ENCODE data around the gene KRT2.

Gene KRT2

DNA sequence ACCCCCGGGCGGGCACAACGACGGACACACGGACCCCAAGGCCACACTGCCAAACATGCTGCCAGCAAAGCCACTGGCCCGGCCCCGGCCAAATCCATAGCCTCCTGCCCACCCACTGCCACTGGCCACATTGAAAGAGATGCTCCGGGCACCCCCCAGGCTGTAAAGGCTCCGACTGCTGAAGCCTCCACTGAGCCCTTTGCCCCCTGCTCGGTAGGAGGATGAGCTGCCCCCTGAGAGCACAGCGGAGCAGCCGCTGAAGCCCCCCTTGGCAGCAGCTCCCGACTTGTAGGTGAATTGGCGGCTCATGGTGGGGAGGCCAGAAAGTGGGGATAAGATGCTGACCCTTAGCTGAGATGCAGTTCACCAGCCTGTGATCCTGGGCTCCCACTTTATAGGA is 33.8 kb downstream of the KRT2 start, which contains the start of gene KRT73:
KRT73 (minus strand) TSS at position 344 of the 400 bp plus-strand sequence; CDS start at position 309, 35 bp downstream.
- no peak within 1 kb of the TSS for H3K4me3 ChIP-seq (ENCODE audit: low read depth, low read length)

DNA sequence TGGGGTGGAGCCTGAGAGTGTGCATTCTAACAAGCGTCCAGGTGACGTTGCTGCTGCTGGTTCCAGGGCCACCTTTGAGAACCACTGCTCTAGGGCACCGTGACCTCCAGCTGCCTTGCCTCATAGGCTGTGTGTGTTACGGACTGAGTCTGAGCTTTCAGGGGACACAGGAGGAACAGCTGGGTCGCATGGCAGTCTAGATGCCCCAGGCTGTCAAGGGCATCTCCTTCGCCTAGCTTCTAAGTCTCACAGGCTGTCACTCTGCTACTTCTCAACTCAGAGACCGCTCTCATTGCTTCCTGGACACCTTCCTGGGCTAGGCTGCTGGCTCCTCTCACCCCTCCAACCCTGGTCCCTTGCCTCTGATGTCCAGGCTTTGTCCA is 34.6 kb downstream of the KRT2 start:
- no peak overlapping the region for H3K4me3 ChIP-seq (ENCODE audit: low read depth, low read length)

DNA sequence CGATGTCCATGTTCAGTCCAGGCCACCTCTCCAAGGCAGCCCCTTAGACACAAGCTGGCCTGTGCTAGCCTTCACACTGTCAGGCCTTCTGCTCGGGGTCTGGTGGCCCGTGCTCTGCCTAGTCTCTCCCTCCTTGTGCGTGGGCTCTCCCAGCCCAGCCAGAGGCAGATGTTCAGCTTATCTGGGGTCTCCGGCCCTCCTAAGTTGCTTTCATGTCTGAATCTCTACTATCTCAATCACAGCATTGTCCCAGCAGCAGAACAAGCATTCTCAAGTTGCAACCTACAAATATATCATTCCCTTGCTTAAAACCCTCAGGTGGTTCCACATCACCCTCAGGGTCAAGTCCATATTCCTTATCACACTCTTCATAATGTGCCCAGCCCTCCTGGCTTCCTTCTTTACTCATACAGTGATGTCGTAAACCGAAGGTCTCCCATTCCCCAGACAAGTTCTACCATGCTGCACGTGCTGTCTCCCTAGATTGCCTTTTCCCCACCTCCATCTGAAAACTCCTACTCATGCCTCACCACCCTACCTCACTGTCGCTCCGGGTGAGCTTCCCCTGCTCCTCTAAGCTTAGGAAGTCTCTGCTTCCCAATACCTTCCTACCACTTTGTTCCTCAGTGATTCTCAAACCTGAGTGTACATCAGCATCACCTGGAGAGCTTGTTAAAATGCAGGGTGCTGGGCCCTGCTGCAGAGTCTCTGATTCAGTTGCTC is 35.2 kb downstream of the KRT2 start:
- no peak overlapping the region for H3K4me3 ChIP-seq (ENCODE audit: low read depth, low read length)

DNA sequence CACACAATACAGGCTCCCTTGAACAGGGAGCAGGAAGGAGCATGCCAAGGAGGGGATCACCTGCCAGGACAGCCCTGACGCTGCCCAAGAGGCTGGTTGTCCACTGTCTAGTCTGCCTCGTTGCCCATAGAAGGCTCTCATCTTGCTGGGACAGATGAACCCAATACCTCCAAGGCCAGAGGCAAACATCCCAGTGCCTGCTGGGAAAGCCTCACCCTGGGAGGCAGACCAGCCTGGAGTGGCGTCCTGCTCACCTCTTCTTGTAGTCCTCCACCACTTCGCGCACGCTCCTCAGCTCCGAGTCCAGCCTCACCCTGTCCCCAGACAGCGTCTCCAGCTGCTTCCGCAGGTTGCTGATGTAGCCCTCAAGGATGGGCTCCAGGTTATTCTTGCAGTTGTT is 36.1 kb downstream of the KRT2 start:
- no peak overlapping the region for H3K4me3 ChIP-seq (ENCODE audit: low read depth, low read length)

DNA sequence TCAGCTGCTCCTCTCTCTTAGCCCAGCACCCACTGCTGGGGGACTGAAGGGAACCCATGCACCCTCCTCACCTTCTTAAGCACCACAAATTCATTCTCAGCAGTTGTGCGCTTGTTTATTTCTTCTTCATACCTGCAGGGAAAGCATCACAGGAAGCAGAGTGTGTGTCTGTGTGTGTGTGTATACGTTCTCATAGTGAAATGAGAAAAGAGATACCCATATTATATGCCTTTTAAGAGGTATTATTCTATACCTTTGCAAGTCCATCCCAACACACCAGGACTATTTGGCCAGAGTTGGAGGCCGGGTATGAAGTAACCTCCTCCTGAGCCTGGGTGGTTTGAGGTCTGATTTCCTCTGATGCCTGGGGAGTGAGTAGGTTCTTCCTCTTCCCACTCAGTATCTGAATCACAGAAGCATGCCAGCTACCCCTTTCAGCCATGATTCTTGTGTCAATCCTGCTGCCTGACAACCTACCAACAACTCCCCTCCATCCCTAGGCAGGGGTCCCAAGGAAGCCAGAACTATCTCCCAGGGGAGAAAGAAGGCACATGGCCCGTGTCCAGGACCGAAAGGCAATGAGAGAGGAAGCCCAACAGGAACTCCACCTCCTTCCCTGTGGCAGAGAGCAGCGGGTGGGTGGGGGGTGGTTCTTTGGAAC is 36.7 kb downstream of the KRT2 start:
- H3K4me3 ChIP-seq (ENCODE audit: low read depth, low read length) = no peak overlapping the region

DNA sequence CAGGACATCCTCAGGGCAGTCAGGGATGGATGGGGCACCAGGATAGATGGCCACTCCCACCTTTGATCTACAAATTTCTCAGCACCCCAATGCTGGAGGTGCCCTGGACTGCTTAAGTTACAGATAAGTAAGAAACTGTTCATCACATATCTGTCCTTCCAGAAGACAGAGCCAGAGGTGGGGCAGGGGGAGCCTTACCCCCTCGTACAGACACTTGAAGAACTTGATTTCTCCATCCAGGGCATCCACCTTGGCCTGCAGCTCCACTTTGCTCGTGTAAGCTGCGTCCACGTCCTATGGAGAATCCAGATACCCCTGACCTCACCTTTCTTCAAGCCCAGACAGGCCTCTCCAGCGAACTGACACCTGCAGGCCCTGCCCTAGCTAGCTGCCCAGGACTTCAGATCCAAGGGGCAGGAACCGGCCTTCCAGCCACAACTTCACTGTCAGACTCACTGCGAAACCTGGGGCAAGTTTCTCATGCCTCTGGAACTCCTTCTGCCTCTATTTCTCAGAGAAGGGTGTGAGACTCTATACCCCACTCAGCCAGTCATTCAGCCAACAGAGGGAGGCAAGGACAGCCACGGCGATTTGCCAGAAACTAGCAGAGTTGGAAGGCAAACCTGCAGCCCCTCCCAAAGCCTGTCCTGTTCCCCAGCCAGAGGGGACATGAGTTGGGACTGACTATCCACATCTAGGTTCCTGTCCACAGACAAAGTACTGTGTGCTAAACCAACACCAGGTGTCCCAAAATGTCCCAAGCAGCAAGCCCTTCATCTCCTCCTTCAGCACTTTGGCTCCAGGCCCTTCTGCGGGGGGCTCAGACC is 37.4 kb downstream of the KRT2 start:
- H3K4me3 ChIP-seq (ENCODE audit: low read depth, low read length) = no peak overlapping the region

DNA sequence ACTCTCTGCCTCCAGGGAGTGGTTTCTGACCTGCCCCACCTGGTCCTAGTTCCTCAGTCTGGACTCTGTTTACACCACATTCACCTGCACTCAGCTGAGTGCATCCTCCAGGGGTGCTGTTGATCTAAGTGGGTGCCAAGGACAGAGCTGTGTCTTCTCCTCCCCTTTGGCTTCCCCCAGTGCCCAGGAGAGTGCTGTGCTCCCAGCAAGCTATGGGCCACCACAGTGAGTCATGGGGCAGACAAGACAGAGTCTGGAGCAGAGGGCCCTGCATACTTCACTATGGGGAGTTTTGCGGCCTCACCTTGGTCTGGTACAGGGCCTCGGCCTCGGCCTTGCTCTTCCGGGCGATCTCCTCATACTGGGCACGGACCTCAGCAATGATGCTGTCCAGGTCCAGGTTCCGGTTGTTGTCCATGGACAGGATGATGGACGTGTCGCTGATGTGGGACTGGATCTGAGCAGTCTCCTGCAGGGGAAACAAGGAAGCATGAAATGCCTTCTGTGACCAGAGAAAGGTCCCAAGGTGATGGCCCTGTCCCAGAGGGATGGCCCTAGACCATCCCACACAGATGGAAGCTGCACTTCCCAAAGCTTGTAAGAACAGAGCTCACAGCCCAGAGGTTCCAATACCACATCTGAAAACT is 38.5 kb downstream of the KRT2 start:
- no peak overlapping the region for H3K4me3 ChIP-seq (ENCODE audit: low read depth, low read length)

DNA sequence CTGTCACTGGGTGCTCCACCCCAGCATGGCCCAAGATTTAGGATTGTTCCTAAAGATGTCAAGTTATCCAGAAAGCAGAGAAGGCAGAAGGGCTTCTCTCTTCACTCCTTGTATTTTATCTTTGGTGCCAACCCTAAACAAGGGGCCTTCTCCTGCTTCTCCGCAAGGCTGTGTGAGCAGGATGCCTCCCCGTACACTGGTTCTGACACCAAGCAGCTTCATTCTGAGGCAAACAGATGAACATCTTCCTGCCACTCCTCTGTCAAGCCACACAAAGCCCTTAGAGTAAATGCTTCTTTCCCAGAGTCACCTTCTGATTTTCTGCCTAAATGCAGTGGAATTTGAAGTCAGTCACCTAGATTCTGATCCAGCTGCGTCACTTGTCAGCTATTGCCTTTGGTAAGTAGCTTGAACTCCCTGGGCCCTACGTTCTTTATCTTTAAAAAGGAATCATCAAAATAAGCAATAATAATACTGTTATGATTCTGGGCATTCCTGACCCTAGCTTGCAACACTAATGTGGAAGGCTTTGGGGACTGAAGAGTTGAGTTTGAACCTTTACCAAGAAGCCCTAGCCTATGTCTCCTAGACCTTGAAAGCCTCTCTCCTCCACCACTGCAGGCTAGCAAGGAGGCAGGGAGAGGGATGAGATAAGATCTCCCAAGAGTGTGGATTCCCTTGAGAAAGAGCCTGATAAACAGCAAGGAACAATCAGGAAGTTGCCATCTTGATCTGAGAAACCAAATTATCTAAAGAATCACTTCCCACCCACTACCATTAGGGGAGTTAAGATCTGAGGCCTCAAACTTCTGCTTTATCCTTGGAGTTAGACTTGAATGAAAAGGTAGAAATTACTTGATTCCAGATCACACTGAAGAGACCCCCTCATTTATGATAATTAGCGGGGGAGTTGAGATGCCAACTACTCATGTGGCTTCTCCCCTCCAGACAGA is 39.3 kb downstream of the KRT2 start:
- no peak overlapping the region for H3K4me3 ChIP-seq (ENCODE audit: low read depth, low read length)

DNA sequence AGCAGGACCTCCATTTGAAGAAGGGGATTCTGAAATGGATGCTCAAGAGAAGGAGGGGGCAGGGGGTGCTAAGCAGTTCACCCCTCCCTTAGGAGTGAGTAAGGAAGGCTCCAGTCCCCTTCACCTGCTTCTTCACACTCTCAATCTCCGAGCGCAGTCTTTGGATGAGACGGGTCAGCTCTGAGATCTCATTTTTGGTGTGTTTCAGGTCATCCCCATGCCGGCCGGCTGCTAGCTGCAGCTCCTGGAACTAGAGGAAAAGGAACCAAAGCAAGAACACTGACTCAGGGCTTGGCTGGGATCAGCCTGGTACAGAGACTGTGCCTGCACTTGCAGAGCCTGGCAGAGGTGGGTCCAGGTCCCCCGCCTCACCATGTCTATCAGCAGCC is 40.9 kb downstream of the KRT2 start:
- H3K4me3 ChIP-seq (ENCODE audit: low read depth, low read length) = no peak overlapping the region

DNA sequence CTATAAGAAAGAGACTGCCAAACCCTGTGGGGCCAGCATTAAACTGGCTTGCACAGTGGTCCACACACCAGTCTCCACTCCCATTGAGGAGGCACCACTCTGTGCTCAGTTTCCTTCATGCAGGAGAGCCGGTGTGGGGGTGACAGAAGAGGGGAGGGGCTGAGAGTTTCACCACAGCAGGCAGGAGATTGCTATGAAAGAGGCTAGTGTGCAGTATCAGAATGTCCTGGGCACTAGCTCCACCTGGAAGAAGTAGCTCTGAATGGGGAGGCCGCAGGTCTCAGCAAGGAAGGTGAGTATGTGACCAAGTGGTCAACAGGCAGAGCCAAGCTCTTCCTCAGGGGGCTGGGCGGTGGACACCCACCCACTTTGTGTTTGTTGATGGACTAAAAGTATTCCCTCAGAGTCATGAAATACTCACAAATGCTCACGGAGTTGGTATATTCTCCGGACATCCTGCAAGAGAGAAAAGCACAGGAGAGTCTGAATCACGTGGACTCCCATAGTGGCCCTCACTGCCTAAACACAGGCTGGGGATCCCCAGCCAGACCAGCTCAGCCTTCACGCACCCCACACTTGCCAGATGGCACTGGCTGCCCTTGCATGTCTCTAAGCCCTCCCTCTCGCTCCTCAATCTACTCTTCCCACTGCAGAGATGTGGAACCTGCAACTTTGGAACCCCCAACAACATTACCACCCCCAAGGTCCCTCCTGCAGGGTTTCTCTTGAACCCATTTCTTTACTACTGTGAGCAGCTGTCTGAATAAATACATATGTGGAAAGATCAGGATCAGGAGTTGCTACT is 43.0 kb downstream of the KRT2 start:
- H3K4me3 ChIP-seq (ENCODE audit: low read depth, low read length) = no peak overlapping the region

DNA sequence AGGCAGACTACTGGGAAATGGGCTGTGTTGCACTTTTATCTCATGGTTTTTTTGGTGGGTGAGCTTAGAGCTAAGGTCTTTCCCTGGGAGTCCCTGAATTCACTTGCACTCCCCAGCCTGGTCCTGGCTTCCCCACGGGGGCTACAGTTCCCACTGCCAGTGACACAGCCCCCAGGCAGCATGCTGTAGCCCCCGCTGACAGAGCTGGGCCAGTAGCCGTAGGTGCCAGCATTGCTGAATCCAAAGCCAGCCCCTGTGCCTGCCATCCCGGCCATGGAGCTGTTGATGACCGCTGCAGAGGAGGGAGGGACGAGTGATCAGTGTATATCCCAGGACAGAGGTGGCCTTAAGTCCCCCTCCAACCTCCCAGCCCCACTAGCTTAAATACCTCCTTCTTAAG is 43.9 kb downstream of the KRT2 start:
- no peak overlapping the region for H3K4me3 ChIP-seq (ENCODE audit: low read depth, low read length)

DNA sequence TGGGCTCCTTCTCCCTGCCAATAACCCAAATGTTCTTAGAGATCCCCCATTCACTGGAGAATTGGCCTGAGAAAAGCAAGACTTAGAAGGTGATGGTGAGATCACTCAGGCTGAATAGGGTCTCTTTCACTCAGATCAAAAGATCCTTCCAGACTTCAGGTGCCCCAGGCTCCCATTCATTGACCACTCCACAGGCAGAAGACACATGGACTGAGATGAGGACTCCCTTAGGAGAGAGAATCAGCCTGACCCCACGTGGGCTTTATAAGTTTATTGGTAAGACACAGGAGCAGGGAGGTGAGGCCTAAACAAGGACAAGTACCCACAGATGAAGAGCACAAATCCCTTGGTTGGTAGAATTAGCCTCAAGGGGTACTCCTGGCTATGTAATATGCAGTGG is 44.7 kb downstream of the KRT2 start:
- no peak overlapping the region for H3K4me3 ChIP-seq (ENCODE audit: low read depth, low read length)

DNA sequence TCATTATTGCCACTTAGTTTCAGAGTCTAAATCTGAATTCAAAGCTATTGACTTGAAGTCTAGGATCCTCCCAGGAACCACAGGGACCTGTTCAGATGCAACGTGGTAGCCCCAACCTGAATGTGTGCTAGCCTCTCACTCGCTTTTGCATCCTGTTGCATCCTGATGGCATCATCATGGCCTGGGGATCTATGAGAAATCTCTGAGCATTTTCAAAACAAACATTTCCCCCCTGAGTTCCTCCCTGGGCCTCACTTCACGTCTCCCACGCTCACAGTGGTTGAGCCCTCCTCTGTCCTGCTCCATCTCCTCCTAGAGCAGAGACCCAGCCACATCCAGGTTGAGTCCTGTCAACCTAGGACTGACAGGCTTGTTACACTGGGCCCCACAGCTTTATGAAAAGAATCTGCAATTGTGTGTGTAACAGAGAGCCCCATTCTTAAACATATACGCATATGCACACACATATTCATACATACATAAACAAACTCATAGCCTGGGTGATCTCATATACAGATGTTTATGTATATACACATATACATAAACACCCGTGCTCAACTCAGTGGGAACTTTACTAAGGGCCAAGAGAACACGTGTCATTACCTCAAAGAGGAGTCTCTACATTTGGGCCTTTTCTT is 45.3 kb downstream of the KRT2 start:
- H3K4me3 ChIP-seq (ENCODE audit: low read depth, low read length) = no peak overlapping the region

DNA sequence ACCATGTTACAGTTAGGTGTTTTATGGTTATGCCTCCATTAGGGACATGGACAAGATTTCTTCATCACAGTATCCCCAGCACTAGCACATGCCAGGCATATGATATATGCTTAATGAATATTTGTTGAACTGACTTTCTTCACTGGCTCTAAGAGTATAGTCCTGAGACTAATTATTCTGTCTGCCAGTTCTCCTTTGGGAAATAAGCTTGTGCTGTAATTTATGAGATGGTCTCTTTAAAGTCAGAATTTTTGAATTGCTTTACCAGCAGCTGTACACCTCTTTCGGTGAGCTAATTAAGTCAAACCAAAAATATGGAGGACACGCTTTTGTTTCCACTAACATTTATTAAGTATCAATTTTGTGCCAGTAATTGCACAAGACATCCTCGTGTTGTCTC is 45.9 kb downstream of the KRT2 start:
- no peak overlapping the region for H3K4me3 ChIP-seq (ENCODE audit: low read depth, low read length)

DNA sequence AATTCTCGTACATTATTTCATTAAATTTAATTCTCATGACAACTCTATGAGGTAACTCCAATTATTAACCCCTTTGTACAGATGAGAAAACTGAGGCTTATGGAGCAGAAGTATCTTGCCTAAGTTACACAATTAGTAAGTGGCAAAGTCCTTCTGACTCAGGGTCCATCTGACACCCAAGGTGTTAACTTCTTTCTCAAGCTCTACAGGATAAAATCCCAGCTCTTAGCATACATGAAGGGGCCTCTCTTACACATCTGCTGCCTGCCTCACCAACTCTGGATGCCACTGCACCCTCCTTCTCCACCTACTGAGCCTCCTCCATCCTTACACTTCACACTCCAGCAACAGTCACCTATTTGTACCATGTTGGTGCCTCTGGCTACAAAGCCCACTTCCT is 46.5 kb downstream of the KRT2 start:
- no peak overlapping the region for H3K4me3 ChIP-seq (ENCODE audit: low read depth, low read length)

DNA sequence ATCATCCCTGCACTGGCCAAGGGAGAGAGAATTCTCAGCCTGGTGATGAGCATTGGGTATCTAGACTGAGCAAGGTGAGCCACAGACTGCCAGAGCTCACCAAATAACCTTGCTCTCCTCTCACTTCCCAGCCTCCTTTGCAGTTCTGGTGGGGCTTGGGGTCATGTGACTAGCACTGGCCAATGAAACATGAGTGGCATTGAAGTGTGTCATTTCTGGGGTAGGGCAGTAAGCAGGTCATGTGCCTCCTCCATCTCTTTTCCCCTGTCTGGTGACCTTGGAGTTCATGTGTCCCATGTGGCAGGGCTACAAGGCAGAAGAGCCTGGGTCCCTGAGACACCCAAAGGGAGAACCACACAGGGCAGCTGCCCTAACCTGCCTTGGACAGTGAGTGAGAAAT is 47.2 kb downstream of the KRT2 start:
- H3K4me3 ChIP-seq (ENCODE audit: low read depth, low read length) = no peak overlapping the region

DNA sequence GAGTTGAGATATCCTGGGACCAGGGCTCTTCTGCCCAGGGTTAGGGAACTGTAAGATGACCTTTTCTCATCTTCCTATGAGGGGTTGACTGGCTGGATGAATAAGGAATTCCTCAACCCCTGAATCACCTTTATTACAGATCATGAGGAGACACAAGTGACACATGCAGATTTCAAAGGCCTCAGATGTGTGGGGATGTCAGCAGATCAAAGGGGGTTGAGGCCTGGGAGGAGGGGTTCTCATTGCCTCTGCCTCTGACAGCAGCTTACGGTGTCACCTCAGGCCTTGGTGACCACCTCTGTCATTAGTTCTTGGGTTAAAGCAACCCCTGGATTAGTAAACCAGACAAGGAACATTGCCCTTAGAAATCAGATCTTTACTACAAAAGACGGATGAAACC is 48.7 kb downstream of the KRT2 start:
- no peak overlapping the region for H3K4me3 ChIP-seq (ENCODE audit: low read depth, low read length)

DNA sequence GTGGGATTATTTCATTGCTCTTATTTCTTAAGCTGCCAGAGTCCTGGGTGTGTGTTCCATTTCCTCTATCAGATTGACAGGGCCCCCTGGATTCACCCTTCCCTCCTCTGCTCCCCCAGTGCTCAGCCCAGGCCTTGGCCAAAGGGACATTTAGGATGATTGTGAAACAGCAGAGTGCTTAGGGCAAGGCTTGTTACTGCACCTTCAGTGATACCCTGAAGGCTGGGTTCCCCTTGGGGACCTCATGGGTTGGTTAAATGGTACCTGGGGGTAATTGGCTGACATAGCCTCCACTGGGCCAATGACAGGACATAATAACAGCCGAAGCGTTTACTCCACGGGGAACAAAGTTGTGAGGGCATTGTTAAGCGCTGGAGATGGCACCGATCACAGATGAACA is 49.5 kb downstream of the KRT2 start:
- H3K4me3 ChIP-seq (ENCODE audit: low read depth, low read length) = no peak overlapping the region

DNA sequence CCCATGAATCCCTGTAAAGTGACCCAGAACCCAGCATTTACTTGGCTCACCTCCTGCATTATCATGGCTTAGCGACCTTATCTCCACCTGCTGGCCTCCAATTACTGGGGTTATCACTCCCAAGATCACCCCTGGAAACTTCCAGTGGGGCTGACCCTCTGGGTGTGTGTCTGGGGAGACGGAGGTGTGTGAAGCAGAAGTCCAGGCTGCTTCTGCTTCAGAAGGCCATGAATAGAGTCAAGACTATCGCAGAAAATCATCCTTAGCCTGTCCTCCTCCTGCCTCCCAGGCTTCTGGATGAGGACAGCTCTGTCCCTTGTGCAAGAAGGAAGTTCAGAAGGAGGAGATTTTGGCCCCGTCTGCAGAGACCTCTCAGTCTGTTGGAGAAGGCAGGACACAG is 50.3 kb downstream of the KRT2 start:
- no peak overlapping the region for H3K4me3 ChIP-seq (ENCODE audit: low read depth, low read length)

All from iPS-11a (cell line).